HepG2 (cell line): ENCODE measurements around the gene LRIG1. TPM values are rescaled to one million over a fixed set of nuclear protein-coding genes. Genes with fewer than 3 reads are reported as not detected.

Source experiments
- FOXP4 ChIP-seq: sonication (generic); formaldehyde crosslinking; IDR thresholded peaks from 2 replicates; pipeline ENCODE4 v1.4.0; 2020; ENCODE audit warnings: missing genetic modification reagents
- GTF2F1 ChIP-seq: fragments of 150-350 bp; IDR thresholded peaks from 2 replicates; pipeline ENCODE4 v1.6.1; 2014; ENCODE audit warnings: low read length
- IKZF5 ChIP-seq: IDR thresholded peaks from 2 replicates; pipeline ENCODE4 v1.6.1; 2018; ENCODE audit warnings: missing genetic modification reagents, mild to moderate bottlenecking, missing compliant biosample characterization
- MYNN ChIP-seq: sonication (generic); formaldehyde crosslinking; IDR thresholded peaks from 2 replicates; pipeline ENCODE4 v1.4.0; 2020; ENCODE audit warnings: mild to moderate bottlenecking, low read depth, missing genetic modification reagents
- NR0B2 ChIP-seq: sonication (generic); formaldehyde crosslinking; IDR thresholded peaks from 2 replicates; pipeline ENCODE4 v1.4.0; 2020; ENCODE audit warnings: mild to moderate bottlenecking, missing genetic modification reagents
- RFXAP ChIP-seq: sonication (generic); formaldehyde crosslinking; IDR thresholded peaks from 2 replicates; pipeline ENCODE4 v1.4.0; 2020; ENCODE audit warnings: missing genetic modification reagents, borderline replicate concordance
- TFAP4 ChIP-seq: sonication (generic); IDR thresholded peaks from 2 replicates; pipeline ENCODE4 v1.6.1; 2016; ENCODE audit warnings: low read depth, borderline replicate concordance
- ZNF543 ChIP-seq: sonication (generic); formaldehyde crosslinking; IDR thresholded peaks from 2 replicates; pipeline ENCODE4 v1.4.0; 2020; ENCODE audit warnings: mild to moderate bottlenecking, missing genetic modification reagents
- polyA plus RNA-seq, 8 experiments: library from polyadenylated mRNA; depleted of rRNA in 3 of 8; stranded (reverse) in 7 of 8; unstranded in 1 of 8; fragments of >200 nt; fragmentation: Illumina TruSeq in 4 of 8; extraction: Trizol in 4 of 8; gene quantifications; 2 replicates each; pipeline versions ENCODE4 v1.2.1 to v1.2.3, GENCODE V29; 2011 to 2016; ENCODE audit warnings: low read depth in 4 of 8, missing spikeins in 1 of 8, mixed read lengths in 1 of 8; ENCODE audit not compliant: insufficient read depth in 1 of 8
- total RNA-seq, 5 experiments: library from RNA; depleted of rRNA; stranded (reverse); fragments of >200 nt; fragmentation: Illumina TruSeq; extraction: Trizol; gene quantifications; 2 replicates each; pipeline ENCODE4 v1.2.3, GENCODE V29; 2016; ENCODE audit warnings: low read depth in 1 of 5

LRIG1 gene
- total and polyA plus RNA-seq, 2 of the 13 experiments (the other 11 are each of a cell fraction or from before 2014, with no cell fraction given), result 17.8 to 24.8 TPM

- TF ChIP-seq FOXP4 (CRISPR knock-in tag), result no peak
- TF ChIP-seq GTF2F1, result no peak
- no peak for TF ChIP-seq TFAP4
- no peak for TF ChIP-seq RFXAP (CRISPR knock-in tag)
- TF ChIP-seq NR0B2 (CRISPR knock-in tag), result no peak
- no peak for TF ChIP-seq IKZF5 (CRISPR knock-in tag)
- TF ChIP-seq MYNN, result no peak
- TF ChIP-seq ZNF543 (CRISPR knock-in tag), result no peak
Measured at GRCh38 chr3:66484106-66484844, 16.5 kb downstream of the LRIG1 start (continued).
